ENCODE data around the gene CTNND2.

- TF ChIP-seq CTCF (conservative IDR thresholded peaks at IDR 0.05; ENCODE audit: low read depth, low read length) (no peak), EZH2 (IDR thresholded peaks at IDR 0.05; ENCODE audit: borderline replicate concordance, low read depth, low read length, poor library complexity, severe bottlenecking) (no peak)
Measured at GRCh38 chr5:11683666-11684065, 220.6 kb downstream of the CTNND2 start.

Measured in A673 (cell line).